HG03558 (cell line): Measurements from ENCODE around the gene SPG21.

ENCODE experiments used
- ATAC-seq: cut with Tn5 transposase; IDR thresholded peaks from one replicate; pipeline ENCODE4 v1.9.1; 2021; ENCODE audit warnings: moderate number of reproducible peaks; ENCODE audit not compliant: unreplicated experiment; ENCODE audit errors: extremely low read depth

The SPG21 gene

GRCh38 chr15:64993290-64993689 lies 3.6 kb upstream of the SPG21 start:
- ATAC-seq = no peak

- no peak for ATAC-seq
These were observed 1.9 kb upstream of the SPG21 start for GRCh38 chr15:64991536-64992135.

- no peak for ATAC-seq
These were observed 405 bp upstream of the SPG21 start for GRCh38 chr15:64990168-64990470.

GRCh38 chr15:64987136-64987535 lies 2.6 kb downstream of the SPG21 start:
- ATAC-seq = no peak

GRCh38 chr15:64985366-64986033 lies 4.2 kb downstream of the SPG21 start:
- ATAC-seq = no peak

- ATAC-seq = no peak
These were observed 7.2 kb downstream of the SPG21 start for GRCh38 chr15:64982472-64982871.

- ATAC-seq = no peak
These were observed 7.8 kb downstream of the SPG21 start for GRCh38 chr15:64981812-64982431.

- ATAC-seq = no peak
These were observed 10.4 kb downstream of the SPG21 start for GRCh38 chr15:64979252-64979710.

- no peak for ATAC-seq
These were observed 14.3 kb downstream of the SPG21 start for GRCh38 chr15:64975390-64975789.

GRCh38 chr15:64970698-64971097 lies 19.0 kb downstream of the SPG21 start:
- no peak for ATAC-seq

- no peak for ATAC-seq
These were observed 20.3 kb downstream of the SPG21 start for GRCh38 chr15:64969401-64969800.

- ATAC-seq = no peak
These were observed 28.7 kb downstream of the SPG21 start for GRCh38 chr15:64961013-64961412.

GRCh38 chr15:64960153-64960552 lies 29.6 kb downstream of the SPG21 start:
- ATAC-seq = no peak

- ATAC-seq = no peak
These were observed 30.6 kb downstream of the SPG21 start for GRCh38 chr15:64959128-64959527.

GRCh38 chr15:64954395-64954794 lies 35.3 kb downstream of the SPG21 start:
- ATAC-seq = no peak

- no peak for ATAC-seq
These were observed 37.8 kb downstream of the SPG21 start for GRCh38 chr15:64951777-64952418.

GRCh38 chr15:64950888-64951287 lies 38.8 kb downstream of the SPG21 start:
- no peak for ATAC-seq

- no peak for ATAC-seq
These were observed 40.1 kb downstream of the SPG21 start for GRCh38 chr15:64949383-64950186.

GRCh38 chr15:64948916-64949315 lies 40.8 kb downstream of the SPG21 start:
- no peak for ATAC-seq

- no peak for ATAC-seq
These were observed 42.5 kb downstream of the SPG21 start for GRCh38 chr15:64947211-64947610.

GRCh38 chr15:64944961-64945360 lies 44.8 kb downstream of the SPG21 start:
- ATAC-seq = no peak
